Suppressor macrophage treated with lipopolysaccharide for 1 hour (primary cell): Measurements from ENCODE around the gene CDKL1.
"Not testable (repeated sequence)": the region's sequence is repeated elsewhere in the genome, so short reads cannot be mapped to it uniquely, and the experiment has no call there.

Experiments
- DNase-seq, 3 donors: peaks; one replicate each; pipeline ENCODE4 v3.0.0-alpha.2; 2020 to 2022

The CDKL1 gene

GRCh38 chr14:50383618-50384225, 13.0 kb downstream of the CDKL1 start:
- no peak for DNase-seq

- no peak for DNase-seq
Observed at GRCh38 chr14:50381823-50382287, 14.8 kb downstream of the CDKL1 start.

- DNase-seq = no peak
Observed at GRCh38 chr14:50381008-50381407, 15.7 kb downstream of the CDKL1 start.

- DNase-seq = no peak
Observed at GRCh38 chr14:50380455-50380854, 16.2 kb downstream of the CDKL1 start.

GRCh38 chr14:50379563-50379962, 17.1 kb downstream of the CDKL1 start:
- no peak for DNase-seq

GRCh38 chr14:50377550-50378085, 19.1 kb downstream of the CDKL1 start:
- no peak for DNase-seq

GRCh38 chr14:50375760-50376159, 20.9 kb downstream of the CDKL1 start:
- no peak for DNase-seq

- DNase-seq = no peak
Observed at GRCh38 chr14:50373959-50374358, 22.7 kb downstream of the CDKL1 start.

- no peak for DNase-seq
Observed at GRCh38 chr14:50371546-50371945, 25.1 kb downstream of the CDKL1 start.

GRCh38 chr14:50366589-50366988, 30.1 kb downstream of the CDKL1 start:
- no peak for DNase-seq

- DNase-seq = peak in 1 of 3 donors; percentile 6
Observed at GRCh38 chr14:50366115-50366514, 30.6 kb downstream of the CDKL1 start.

GRCh38 chr14:50365572-50365971, 31.1 kb downstream of the CDKL1 start:
- not testable (repeated sequence) for DNase-seq

GRCh38 chr14:50364792-50365191, 31.9 kb downstream of the CDKL1 start:
- no peak for DNase-seq

GRCh38 chr14:50363714-50364111, 33.0 kb downstream of the CDKL1 start:
- DNase-seq = peak; percentile 67 to 82 (median 69)

- DNase-seq = peak; percentile 10 to 50 (median 43)
Observed at GRCh38 chr14:50362764-50363713, 33.6 kb downstream of the CDKL1 start.

- DNase-seq = not testable (repeated sequence)
Observed at GRCh38 chr14:50361473-50362403, 34.9 kb downstream of the CDKL1 start.

GRCh38 chr14:50360851-50361250, 35.8 kb downstream of the CDKL1 start:
- no peak for DNase-seq

GRCh38 chr14:50360093-50360492, 36.6 kb downstream of the CDKL1 start:
- DNase-seq = no peak

- DNase-seq = no peak
Observed at GRCh38 chr14:50359631-50360030, 37.0 kb downstream of the CDKL1 start.

GRCh38 chr14:50357753-50358395, 38.8 kb downstream of the CDKL1 start:
- no peak for DNase-seq

GRCh38 chr14:50357124-50357523, 39.6 kb downstream of the CDKL1 start:
- no peak for DNase-seq

- not testable (repeated sequence) for DNase-seq
Observed at GRCh38 chr14:50356283-50356682, 40.4 kb downstream of the CDKL1 start.
